ENCODE results near the gene FGF12.

Gene FGF12

GRCh38 chr3:192410684-192410960, 316.7 kb downstream of the FGF12 start:
- DNase-seq (ENCODE audit: low spot score) = no peak

- DNase-seq (ENCODE audit: low spot score) = peak; percentile 7
These were observed 317.3 kb downstream of the FGF12 start for GRCh38 chr3:192409838-192410683.

- peak; percentile 52 for DNase-seq (ENCODE audit: low spot score)
These were observed 318.0 kb downstream of the FGF12 start for GRCh38 chr3:192409201-192409837.

- DNase-seq (ENCODE audit: low spot score) = peak; percentile 8
These were observed 318.6 kb downstream of the FGF12 start for GRCh38 chr3:192408647-192409200.

GRCh38 chr3:192408007-192408646, 319.2 kb downstream of the FGF12 start:
- peak; percentile 13 for DNase-seq (ENCODE audit: low spot score)

GRCh38 chr3:192399767-192400166, 327.6 kb downstream of the FGF12 start:
- DNase-seq (ENCODE audit: low spot score) = no peak

- DNase-seq (ENCODE audit: low spot score) = no peak
These were observed 330.3 kb downstream of the FGF12 start for GRCh38 chr3:192397012-192397411.

- DNase-seq (ENCODE audit: low spot score) = no peak
These were observed 331.8 kb downstream of the FGF12 start for GRCh38 chr3:192395506-192395905.

- DNase-seq (ENCODE audit: low spot score) = no peak
These were observed 334.4 kb downstream of the FGF12 start for GRCh38 chr3:192392986-192393385.

- DNase-seq (ENCODE audit: low spot score) = no peak
These were observed 344.5 kb downstream of the FGF12 start for GRCh38 chr3:192382861-192383260.

GRCh38 chr3:192373586-192373985, 353.8 kb downstream of the FGF12 start:
- no peak for DNase-seq (ENCODE audit: low spot score)

- DNase-seq (ENCODE audit: low spot score) = no peak
These were observed 354.3 kb downstream of the FGF12 start for GRCh38 chr3:192373032-192373431.

- no peak for DNase-seq (ENCODE audit: low spot score)
These were observed 354.7 kb downstream of the FGF12 start for GRCh38 chr3:192372616-192373015.

GRCh38 chr3:192371870-192372400, 355.4 kb downstream of the FGF12 start:
- no peak for DNase-seq (ENCODE audit: low spot score)

GRCh38 chr3:192367616-192368015, 359.7 kb downstream of the FGF12 start:
- no peak for DNase-seq (ENCODE audit: low spot score)

GRCh38 chr3:192366916-192367315, 360.4 kb downstream of the FGF12 start:
- DNase-seq (ENCODE audit: low spot score) = no peak

GRCh38 chr3:192365571-192365970, 361.8 kb downstream of the FGF12 start:
- DNase-seq (ENCODE audit: low spot score) = no peak

- DNase-seq (ENCODE audit: low spot score) = no peak
These were observed 363.0 kb downstream of the FGF12 start for GRCh38 chr3:192364316-192364715.

GRCh38 chr3:192354687-192355086, 372.7 kb downstream of the FGF12 start:
- no peak for DNase-seq (ENCODE audit: low spot score)

- no peak for DNase-seq (ENCODE audit: low spot score)
These were observed 375.2 kb downstream of the FGF12 start for GRCh38 chr3:192352142-192352541.

- DNase-seq (ENCODE audit: low spot score) = no peak
These were observed 375.9 kb downstream of the FGF12 start for GRCh38 chr3:192351441-192351840.

- no peak for DNase-seq (ENCODE audit: low spot score)
These were observed 387.3 kb downstream of the FGF12 start for GRCh38 chr3:192340031-192340430.

GRCh38 chr3:192339214-192339613, 388.1 kb downstream of the FGF12 start:
- no peak for DNase-seq (ENCODE audit: low spot score)

Measured in GM03348 (cell line).